ENCODE data around the gene SLC7A1. TPM values are rescaled to one million over a fixed set of nuclear protein-coding genes. Genes with fewer than 3 reads are reported as not detected.

The SLC7A1 gene
- total and polyA plus RNA-seq, 2 of the 13 experiments (the other 11 are each of a cell fraction or from before 2014, with no cell fraction given), result 14.5 to 15.3 TPM

DNA sequence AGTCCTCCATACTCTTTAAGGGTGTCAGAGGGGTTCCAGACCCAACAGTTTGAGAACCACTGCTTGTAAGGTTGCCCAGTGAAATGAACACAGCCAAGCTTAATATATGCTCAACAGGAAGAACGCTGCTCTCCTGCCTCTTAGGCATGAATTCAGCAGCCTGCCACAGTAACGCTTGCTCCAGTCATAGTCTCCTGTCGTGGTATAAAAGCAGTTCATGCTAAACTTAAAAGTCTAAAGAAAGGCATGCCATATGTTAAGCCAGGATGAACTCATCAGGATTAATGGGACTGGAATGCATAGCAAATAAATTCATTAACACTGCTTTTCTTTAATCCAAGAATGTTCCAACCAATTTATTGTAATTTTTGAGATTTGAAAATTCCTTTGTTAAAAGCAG lies 38.7 kb downstream of the SLC7A1 start (continued):
- TF ChIP-seq PHF5A (CRISPR knock-in tag; IDR thresholded peaks at IDR 0.05; ENCODE audit: low read depth, unreplicated experiment) (no peak), ZNF616 (CRISPR knock-in tag; IDR thresholded peaks at IDR 0.05; ENCODE audit: low read depth) (no peak)
- TF ChIP-seq, protein P1, sequence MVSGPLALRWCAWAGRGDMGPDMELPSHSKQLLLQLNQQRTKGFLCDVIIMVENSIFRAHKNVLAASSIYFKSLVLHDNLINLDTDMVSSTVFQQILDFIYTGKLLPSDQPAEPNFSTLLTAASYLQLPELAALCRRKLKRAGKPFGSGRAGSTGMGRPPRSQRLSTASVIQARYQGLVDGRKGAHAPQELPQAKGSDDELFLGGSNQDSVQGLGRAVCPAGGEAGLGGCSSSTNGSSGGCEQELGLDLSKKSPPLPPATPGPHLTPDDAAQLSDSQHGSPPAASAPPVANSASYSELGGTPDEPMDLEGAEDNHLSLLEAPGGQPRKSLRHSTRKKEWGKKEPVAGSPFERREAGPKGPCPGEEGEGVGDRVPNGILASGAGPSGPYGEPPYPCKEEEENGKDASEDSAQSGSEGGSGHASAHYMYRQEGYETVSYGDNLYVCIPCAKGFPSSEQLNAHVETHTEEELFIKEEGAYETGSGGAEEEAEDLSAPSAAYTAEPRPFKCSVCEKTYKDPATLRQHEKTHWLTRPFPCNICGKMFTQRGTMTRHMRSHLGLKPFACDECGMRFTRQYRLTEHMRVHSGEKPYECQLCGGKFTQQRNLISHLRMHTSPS (CRISPR knock-in tag; IDR thresholded peaks at IDR 0.05; ENCODE audit: low read depth), result no peak

DNA sequence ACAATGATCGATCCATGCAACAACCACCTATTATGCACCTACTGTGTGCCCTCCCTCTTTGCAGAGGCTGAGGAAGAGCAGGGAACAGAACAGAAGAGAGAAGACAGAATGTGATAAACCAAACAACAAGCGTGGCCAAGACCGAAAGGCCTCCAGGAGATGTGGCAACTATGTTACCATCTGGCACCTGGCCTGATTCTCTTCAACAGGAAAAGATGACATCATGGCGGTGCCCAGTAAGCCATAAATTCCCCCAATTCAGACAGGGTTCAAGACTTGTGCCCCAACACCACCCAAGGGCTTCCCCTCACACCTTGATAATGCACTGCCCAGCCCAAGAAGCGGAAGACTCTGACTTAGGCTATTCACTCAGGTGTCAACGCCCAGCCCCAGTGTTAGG lies 44.3 kb downstream of the SLC7A1 start:
- H3K4me3 ChIP-seq (replicated peaks in 1 of 3; ENCODE audit: insufficient read depth in 1 of 3, low read depth in 2 of 3, low read length in 3 of 3), result no peak overlapping the region
- DNase-seq (ENCODE audit: low spot score) (no peak), ATAC-seq (no peak), FAIRE-seq (no peak)
- no TSS peak for BruUV-seq (replicated peaks)
- in situ Hi-C loops (cut with HindIII; ENCODE audit: extremely low pct_ligation_motif_present, low pct_unique_long_range_greater_than_20kb), result no loop called here
- no peaks in the 10 kb centered on the region for H3K27me3 ChIP-seq (ENCODE audit: control insufficient read depth in 1 of 2, insufficient read depth in 2 of 2, low read length in 2 of 2)
- H3K4me1 ChIP-seq (ENCODE audit: insufficient read depth, low read length), result no peaks in the 10 kb centered on the region
- H4K20me1 ChIP-seq (ENCODE audit: insufficient read depth, low read length), result peaks cover 27% of the 10 kb centered on the region
- peaks cover 22% of the 10 kb centered on the region for H3K79me2 ChIP-seq (ENCODE audit: insufficient read depth, low read length)
- CTCF ChIA-PET (ENCODE audit: low intra/inter-chr PET ratio, low total read pairs), result no interaction called here
- no peak overlapping the region for H2AFZ ChIP-seq (ENCODE audit: low read length)
- TF ChIP-seq ZNF253 (CRISPR knock-in tag; IDR thresholded peaks at IDR 0.05; ENCODE audit: borderline replicate concordance) (no peak), ATF7 (IDR thresholded peaks at IDR 0.05) (peak; percentile 78), ATF7 (CRISPR knock-in tag; IDR thresholded peaks at IDR 0.05) (no peak)
- no peaks in the 10 kb centered on the region for H3K9me3 ChIP-seq (ENCODE audit: low read length)
- no peak overlapping the region for H3K4me2 ChIP-seq (ENCODE audit: low read depth, low read length)
- intact Hi-C loops (cut with micrococcal nuclease; ENCODE audit: unreplicated experiment), result no loop called here
- no peak overlapping the region for H3K27ac ChIP-seq (ENCODE audit: extremely low read length, insufficient read depth, low read length)
- WGBS (ENCODE audit: low lambda C conversion rate), result 98% methylated on average over 6 of the region's 6 CpGs
- peaks cover 30 to 75% of the 10 kb centered on the region in 2 experiments for H3K36me3 ChIP-seq (replicated peaks in 1 of 2; ENCODE audit: control insufficient read depth in 1 of 2, insufficient read depth in 2 of 2, low read length in 2 of 2)
- POLR2A ChIA-PET, result no interaction called here
- H3K9ac ChIP-seq (ENCODE audit: insufficient read depth, low read depth, low read length), result no peak overlapping the region
